OCI-M1 (cell line): ENCODE results near the gene APOC1.
A peak's percentile ranks its signal among the peaks of the same experiment; 100 is the strongest.
"Not testable (repeated sequence)": the region's sequence is repeated elsewhere in the genome, so short reads cannot be mapped to it uniquely, and the experiment has no call there.

Experiments used
- DNase-seq: peaks from one replicate; lab custom pipeline; 2025; lab: John Stamatoyannopoulos, UW

APOC1 gene

DNA sequence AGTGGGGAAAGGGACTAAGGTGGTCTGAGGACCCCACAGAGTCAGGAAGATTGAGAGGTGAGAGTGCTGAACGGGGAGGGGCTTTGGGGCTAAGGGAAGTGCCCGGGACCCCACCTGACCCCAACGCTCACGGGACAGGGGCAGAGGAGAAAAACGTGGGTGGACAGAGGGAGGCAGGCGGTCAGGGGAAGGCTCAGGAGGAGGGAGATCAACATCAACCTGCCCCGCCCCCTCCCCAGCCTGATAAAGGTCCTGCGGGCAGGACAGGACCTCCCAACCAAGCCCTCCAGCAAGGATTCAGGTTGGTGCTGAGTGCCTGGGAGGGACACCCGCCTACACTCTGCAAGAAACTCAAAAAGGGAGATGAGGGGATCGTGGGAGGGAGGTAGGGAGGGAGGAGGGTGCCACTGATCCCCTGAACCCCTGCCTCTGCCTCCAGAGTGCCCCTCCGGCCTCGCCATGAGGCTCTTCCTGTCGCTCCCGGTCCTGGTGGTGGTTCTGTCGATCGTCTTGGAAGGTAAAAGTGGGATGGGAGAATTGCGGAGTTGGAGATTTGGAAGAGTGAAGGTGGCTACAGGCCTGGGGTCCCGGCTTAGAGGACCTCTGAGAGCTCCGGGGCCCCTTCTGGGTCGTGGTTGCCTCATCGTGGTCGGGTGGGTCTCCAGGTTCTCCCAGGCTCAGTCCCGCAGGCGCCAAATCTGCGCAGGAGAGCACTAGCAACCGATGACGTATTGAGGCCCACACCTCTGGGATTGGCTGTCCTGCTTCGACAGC lies at the start of gene APOC1:
Gene APOC1, plus strand, starts transcription at position 176 of the 774 bp plus-strand sequence. Its CDS starts 284 bp downstream, at position 460.
- peak; percentile 97 for DNase-seq

- DNase-seq = no peak
Observed at GRCh38 chr19:44865196-44865767, 49.1 kb upstream of the APOC1 start.

DNA sequence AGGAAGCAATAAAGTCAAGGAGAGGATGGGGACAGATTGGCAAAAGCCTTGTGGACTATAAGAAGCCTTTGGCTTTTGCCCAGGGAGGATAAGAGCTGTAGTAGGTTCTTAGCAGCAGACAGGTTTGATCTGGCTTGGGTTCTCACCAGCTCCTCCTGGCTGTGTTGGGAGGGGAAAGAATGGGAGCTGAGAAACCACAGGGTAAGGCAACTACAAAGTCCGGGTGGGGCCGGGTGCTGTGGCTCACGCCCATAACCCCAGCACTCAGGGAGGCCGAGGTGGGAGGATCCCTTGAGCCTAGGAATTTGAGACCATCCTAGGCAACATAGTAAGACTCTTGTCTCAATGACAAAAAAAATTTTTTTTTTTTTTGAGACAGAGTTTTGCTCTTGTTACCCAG lies 47.7 kb upstream of the APOC1 start:
- DNase-seq = peak; percentile 28

DNA sequence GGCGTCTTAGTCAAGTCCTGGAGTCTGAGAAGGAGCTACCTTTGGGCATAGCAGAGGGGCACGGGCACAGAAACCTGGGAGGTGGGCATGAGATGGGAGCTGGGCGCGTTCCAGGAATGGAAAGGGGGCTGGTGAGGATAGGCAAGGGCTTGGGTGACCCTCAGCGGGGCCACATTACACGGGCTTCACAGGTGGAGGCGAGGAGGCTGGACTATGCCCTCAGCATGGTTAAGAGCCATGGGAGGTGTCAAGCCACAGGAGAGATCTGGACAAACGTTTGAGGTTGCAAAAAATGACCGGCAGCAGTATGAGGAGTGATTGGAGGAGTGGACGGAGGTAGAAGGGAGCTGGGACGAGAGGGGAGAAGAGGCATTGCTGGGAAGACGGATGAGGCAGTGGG lies 46.8 kb upstream of the APOC1 start:
- no peak for DNase-seq

DNA sequence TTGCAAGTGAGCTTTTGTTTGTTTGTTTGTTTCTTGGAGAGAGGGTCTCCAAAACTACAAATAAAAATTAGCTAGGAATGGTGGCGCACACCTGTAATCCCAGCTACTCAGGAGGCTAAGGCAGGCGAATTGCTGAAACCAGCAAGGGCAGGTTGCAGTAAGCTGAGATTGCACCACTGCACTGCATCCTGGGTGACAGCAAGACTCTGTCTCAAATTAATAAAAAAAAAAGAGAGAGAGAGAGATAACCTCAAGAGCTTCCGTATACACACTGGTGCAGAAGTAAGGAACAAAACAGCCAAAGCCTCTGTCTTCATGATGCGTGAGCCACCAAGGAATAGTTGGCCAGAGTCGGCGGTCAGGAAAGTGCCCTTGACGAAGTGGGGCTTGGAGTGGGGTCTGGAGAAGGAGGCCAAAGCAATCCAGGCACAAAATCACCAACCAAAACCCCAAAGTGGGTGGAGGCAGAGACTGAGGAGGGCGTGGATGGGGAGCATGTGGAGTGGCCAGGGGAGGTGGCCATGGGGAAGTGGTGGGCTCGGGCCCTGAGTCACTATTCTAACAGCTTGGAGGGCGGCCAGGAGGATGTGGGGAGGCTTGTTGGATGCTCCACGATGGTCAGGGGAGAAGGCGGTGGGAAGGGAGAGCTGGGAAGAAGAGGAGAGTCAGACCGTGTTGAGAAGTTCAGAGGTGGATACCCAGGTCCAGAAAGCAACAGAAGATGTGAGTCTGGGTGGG lies 44.5 kb upstream of the APOC1 start:
- peak; percentile 34 for DNase-seq

GRCh38 chr19:44871809-44872208 lies 42.6 kb upstream of the APOC1 start:
- DNase-seq = no peak

DNA sequence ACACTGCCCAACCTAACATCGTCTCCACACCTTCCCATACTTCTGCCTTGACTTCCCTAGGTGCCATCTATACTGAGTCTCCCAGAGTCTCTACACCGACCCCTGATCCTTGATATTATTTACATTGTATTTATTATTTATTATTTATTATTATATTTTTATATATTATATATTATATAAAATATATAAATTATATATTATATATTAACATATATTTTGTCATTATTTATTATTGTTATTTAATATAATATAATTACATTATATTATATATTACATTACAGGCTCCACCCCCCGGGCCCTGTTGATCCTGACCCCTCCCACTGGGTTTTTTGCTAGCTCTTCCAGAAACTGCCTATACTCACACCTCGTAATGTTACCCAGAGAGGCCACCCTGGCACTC lies 41.7 kb upstream of the APOC1 start:
- no peak for DNase-seq

- DNase-seq = no peak
Observed at GRCh38 chr19:44874317-44874716, 40.1 kb upstream of the APOC1 start.

DNA sequence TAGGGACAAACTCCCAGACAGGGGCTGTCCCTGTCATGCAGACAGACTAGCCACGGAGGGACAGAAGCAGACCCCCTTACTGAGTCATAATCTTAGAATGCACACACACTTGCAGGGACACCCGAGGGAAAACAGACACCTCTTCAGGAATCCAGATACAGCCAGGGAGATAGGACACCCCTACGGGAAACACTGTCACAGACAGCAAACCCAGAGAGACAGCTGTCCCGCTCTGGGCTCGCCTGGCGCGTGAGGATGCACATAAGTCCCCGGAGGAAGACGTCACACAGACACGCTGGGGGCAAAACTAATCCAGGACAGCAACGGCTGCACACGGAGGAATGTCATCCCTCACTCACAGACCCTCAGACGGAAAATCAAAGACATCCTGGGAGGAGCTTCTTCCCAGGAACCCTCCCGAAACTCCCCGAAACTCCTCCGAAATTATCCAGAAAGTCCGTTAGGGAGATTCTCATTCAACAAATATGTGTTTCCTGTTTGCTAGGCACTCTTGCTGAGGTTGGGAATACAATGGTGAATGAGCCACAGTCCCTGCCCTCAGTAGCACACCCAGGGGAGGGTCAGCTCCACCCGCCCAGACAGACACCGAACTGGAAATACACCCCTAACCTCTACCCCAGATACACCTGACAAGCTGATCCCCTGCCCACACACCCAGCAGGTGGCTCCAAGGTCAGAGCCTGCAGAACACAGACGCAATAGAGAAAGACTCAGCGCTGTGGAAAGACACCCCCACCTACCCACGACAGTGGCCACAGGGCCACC lies 38.5 kb upstream of the APOC1 start:
- DNase-seq = no peak

GRCh38 chr19:44876930-44877535 lies 37.4 kb upstream of the APOC1 start:
- no peak for DNase-seq

DNA sequence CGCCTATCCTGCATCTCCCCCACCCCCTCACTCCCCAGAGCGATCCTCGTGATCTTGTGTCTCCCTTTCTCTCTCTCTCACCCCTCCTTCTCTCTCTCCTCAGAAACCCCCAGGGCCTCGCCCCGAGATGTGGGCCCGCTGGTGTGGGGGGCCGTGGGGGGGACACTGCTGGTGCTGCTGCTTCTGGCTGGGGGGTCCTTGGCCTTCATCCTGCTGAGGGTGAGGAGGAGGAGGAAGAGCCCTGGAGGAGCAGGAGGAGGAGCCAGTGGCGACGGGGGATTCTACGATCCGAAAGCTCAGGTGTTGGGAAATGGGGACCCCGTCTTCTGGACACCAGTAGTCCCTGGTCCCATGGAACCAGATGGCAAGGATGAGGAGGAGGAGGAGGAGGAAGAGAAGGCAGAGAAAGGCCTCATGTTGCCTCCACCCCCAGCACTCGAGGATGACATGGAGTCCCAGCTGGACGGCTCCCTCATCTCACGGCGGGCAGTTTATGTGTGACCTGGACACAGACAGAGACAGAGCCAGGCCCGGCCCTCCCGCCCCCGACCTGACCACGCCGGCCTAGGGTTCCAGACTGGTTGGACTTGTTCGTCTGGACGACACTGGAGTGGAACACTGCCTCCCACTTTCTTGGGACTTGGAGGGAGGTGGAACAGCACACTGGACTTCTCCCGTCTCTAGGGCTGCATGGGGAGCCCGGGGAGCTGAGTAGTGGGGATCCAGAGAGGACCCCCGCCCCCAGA lies 36.1 kb upstream of the APOC1 start:
- DNase-seq = no peak

- no peak for DNase-seq
Observed at GRCh38 chr19:44879309-44880065, 34.9 kb upstream of the APOC1 start.

- no peak for DNase-seq
Observed at GRCh38 chr19:44882063-44882462, 32.3 kb upstream of the APOC1 start.

GRCh38 chr19:44882619-44883397 lies 31.6 kb upstream of the APOC1 start:
- not testable (repeated sequence) for DNase-seq

- no peak for DNase-seq
Observed at GRCh38 chr19:44883922-44884321, 30.5 kb upstream of the APOC1 start.

DNA sequence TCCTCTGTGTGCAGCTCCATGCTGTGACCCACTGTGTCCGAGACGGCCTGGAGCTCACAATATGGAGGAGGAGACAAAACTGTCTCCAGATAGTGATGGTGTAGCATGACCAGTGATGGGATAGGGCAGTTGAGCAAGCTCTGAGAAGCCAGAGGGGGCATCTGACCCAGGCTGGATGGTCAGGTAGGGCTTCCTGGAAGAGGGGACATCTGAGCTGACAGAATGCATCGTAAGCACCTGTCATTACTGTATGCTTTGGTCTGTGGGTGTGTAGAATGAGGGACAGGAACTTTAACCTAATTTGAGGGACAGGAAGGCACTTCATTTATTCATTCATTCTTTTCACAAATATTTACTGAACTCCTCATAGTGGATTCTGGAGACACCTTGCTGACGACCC lies 29.8 kb upstream of the APOC1 start:
- no peak for DNase-seq

DNA sequence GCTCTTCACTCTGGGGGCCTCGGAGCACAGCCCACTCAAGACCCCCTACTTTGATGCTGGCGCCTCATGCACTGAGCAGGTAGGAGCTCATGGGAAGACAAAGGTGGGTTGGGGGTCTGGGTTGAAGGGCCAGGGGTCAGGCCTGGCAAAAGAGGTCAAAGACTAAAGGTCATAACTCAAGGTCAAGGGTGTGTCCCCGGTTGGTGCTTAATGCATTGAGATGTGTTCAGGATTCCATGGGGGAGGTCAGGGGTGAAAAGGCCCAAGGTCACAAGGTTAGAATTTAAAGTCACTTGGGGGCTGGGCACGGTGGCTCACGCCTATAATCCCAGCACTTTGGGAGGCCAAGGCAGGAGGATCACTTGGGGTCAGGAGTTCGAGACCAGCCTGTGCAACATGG lies 28.3 kb upstream of the APOC1 start:
- no peak for DNase-seq

GRCh38 chr19:44887648-44888047 lies 26.8 kb upstream of the APOC1 start:
- no peak for DNase-seq

DNA sequence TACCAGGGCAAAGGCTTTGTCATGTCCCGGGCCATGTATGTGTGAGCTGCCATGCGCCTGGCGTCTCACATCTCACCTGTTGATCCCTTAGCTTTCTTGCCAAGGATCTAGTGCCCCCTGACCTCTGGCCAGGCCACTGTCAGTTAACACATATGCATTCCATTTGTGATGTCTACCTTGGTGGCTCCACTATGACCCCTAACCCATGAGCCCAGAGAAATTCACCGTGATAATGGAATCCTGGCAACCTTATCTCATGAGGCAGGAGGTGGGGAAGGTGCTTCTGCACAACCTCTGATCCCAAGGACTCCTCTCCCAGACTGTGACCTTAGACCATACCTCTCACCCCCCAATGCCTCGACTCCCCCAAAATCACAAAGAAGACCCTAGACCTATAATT lies 26.1 kb upstream of the APOC1 start:
- not testable (repeated sequence) for DNase-seq
